DND-41 (cell line): Measurements from ENCODE around the gene CTNND1.
A peak's percentile ranks its signal among the peaks of the same experiment; 100 is the strongest.

Experiments used
- ATAC-seq: fragments of 200-7000 bp; cut with Tn5 transposase; 3 replicates; pipeline ENCODE4 v1.9.1; 2021; ENCODE audit warnings: low read depth; ENCODE audit not compliant: insufficient read depth
- DNase-seq: peaks from one replicate; pipeline ENCODE4 v3.0.0-alpha.2; 2020
- H2AFZ ChIP-seq: 2 replicates; pipeline ENCODE4 v1.6.0; 2012; ENCODE audit warnings: low read depth, low read length
- H3K27ac ChIP-seq: 2 replicates; pipeline ENCODE4 v1.5.1; 2012; ENCODE audit warnings: low read length, inconsistent platforms
- H3K27me3 ChIP-seq: fragments of 200-600 bp; sonication (generic); 2 replicates; pipeline ENCODE4 v1.6.0; 2012; ENCODE audit warnings: low read length, mild to moderate bottlenecking, inconsistent platforms; ENCODE audit not compliant: insufficient read depth, poor library complexity
- H3K36me3 ChIP-seq: 2 replicates; pipeline ENCODE4 v1.5.1; 2012; ENCODE audit warnings: low read length, inconsistent platforms; ENCODE audit not compliant: insufficient read depth
- H3K4me1 ChIP-seq: 2 replicates; pipeline ENCODE4 v1.5.1; 2012; ENCODE audit warnings: mild to moderate bottlenecking, low read length; ENCODE audit not compliant: insufficient read depth
- H3K4me2 ChIP-seq: 2 replicates; pipeline ENCODE4 v1.6.0; 2012; ENCODE audit warnings: mild to moderate bottlenecking, moderate library complexity, low read length, inconsistent platforms; ENCODE audit not compliant: insufficient read depth
- H3K4me3 ChIP-seq, 2 experiments: fragments of 200-600 bp in 1 of 2; shearing (Covaris generic) in 1 of 2; 2 replicates each; pipeline ENCODE4 v1.5.1; 2012 to 2016; ENCODE audit warnings: inconsistent platforms in 2 of 2, low read length in 2 of 2, mild to moderate bottlenecking in 2 of 2, low read depth in 1 of 2, moderate library complexity in 1 of 2
- H3K79me2 ChIP-seq: 2 replicates; pipeline ENCODE4 v1.6.0; 2012; ENCODE audit warnings: low read length, inconsistent platforms; ENCODE audit not compliant: insufficient read depth
- H3K9ac ChIP-seq: 2 replicates; pipeline ENCODE4 v1.6.0; 2012; ENCODE audit warnings: low read depth, mild to moderate bottlenecking, inconsistent platforms, low read length, moderate library complexity
- H3K9me3 ChIP-seq: 2 replicates; pipeline ENCODE4 v1.5.1; 2012; ENCODE audit warnings: low read length, moderate library complexity, mild to moderate bottlenecking, inconsistent platforms; ENCODE audit not compliant: insufficient read depth, severe bottlenecking
- H4K20me1 ChIP-seq: 2 replicates; pipeline ENCODE4 v1.6.0; 2012; ENCODE audit warnings: low read length; ENCODE audit not compliant: insufficient read depth
- EZH2 ChIP-seq: IDR thresholded peaks from 3 replicates; pipeline ENCODE4 v1.6.1; 2012; ENCODE audit warnings: borderline replicate concordance, low read depth, mild to moderate bottlenecking, moderate library complexity, low read length, inconsistent platforms; ENCODE audit not compliant: severe bottlenecking
- TF ChIP-seq, protein P1 (sequence below): IDR thresholded peaks from 2 replicates; pipeline ENCODE4 v1.5.1; 2012; ENCODE audit warnings: borderline replicate concordance, low read length, moderate library complexity, mild to moderate bottlenecking; ENCODE audit not compliant: poor library complexity, severe bottlenecking; ENCODE audit errors: extremely low read depth

CTNND1 gene

DNA sequence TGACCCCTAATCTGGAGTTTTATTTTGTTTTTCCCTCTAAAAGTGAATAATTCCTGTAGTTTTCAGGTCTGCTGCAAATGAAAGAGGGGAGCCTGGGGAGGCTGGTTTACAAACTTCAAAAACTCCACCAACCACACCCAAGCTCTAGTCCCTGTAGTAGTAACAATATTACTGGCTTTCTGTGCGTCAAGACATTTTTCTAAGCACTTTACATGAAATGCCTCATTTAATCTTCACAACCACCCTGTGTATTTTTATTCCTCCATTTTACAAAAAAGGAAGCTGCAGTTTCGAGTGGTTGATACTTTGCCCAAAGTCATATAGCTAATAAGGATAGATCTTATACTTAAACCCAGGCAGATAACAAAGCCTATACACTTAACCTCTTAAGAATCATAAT, 23.5 kb downstream of the CTNND1 start:
- Histone ChIP-seq H3K9ac (no peak overlapping the region), H4K20me1 (no peaks in the 10 kb centered on the region), H3K4me3 (no peak overlapping the region), H3K36me3 (no peaks in the 10 kb centered on the region), H3K4me1 (peaks cover 39% of the 10 kb centered on the region), H3K27ac (no peak overlapping the region), H3K4me2 (no peak overlapping the region), H3K79me2 (peaks cover 31% of the 10 kb centered on the region; the same call in 1 of the 2 replicates), H3K27me3 (no peaks in the 10 kb centered on the region), H3K9me3 (no peaks in the 10 kb centered on the region), H2AFZ (no peak overlapping the region)
- ATAC-seq (no peak), DNase-seq (no peak)
- TF ChIP-seq, protein P1, sequence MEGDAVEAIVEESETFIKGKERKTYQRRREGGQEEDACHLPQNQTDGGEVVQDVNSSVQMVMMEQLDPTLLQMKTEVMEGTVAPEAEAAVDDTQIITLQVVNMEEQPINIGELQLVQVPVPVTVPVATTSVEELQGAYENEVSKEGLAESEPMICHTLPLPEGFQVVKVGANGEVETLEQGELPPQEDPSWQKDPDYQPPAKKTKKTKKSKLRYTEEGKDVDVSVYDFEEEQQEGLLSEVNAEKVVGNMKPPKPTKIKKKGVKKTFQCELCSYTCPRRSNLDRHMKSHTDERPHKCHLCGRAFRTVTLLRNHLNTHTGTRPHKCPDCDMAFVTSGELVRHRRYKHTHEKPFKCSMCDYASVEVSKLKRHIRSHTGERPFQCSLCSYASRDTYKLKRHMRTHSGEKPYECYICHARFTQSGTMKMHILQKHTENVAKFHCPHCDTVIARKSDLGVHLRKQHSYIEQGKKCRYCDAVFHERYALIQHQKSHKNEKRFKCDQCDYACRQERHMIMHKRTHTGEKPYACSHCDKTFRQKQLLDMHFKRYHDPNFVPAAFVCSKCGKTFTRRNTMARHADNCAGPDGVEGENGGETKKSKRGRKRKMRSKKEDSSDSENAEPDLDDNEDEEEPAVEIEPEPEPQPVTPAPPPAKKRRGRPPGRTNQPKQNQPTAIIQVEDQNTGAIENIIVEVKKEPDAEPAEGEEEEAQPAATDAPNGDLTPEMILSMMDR = no peak
- TF ChIP-seq EZH2 = no peak

DNA sequence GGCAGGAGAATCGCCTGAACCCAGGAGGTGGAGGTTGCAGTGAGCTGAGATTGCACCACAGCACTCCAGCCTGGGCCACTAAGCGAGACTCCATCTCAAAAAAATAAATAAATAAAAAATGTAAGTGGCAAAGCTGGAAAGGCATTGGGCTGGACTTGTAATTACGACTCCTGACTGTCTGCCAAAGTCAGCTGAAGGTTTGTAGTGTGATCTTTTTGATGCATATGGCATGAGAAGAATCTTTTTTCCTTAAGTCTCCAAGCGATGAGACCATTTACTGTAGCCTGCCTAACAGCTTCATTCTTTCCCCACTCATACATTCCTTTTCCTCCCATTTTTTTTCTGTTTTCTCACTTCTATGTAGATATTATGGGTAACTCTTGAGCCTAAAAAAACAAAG, 24.8 kb downstream of the CTNND1 start:
- Histone ChIP-seq H3K27me3 (no peaks in the 10 kb centered on the region), H3K27ac (peak overlapping the region; percentile 86), H3K9me3 (no peaks in the 10 kb centered on the region), H3K79me2 (peaks cover 25% of the 10 kb centered on the region; the same call in 1 of the 2 replicates), H3K36me3 (no peaks in the 10 kb centered on the region), H3K4me2 (no peak overlapping the region), H3K4me3 (no peak overlapping the region), H3K4me1 (peaks cover 52% of the 10 kb centered on the region), H2AFZ (no peak overlapping the region), H3K9ac (no peak overlapping the region), H4K20me1 (no peaks in the 10 kb centered on the region)
- no peak for ATAC-seq
- TF ChIP-seq, protein P1 = no peak
- no peak for TF ChIP-seq EZH2
- DNase-seq = no peak

DNA sequence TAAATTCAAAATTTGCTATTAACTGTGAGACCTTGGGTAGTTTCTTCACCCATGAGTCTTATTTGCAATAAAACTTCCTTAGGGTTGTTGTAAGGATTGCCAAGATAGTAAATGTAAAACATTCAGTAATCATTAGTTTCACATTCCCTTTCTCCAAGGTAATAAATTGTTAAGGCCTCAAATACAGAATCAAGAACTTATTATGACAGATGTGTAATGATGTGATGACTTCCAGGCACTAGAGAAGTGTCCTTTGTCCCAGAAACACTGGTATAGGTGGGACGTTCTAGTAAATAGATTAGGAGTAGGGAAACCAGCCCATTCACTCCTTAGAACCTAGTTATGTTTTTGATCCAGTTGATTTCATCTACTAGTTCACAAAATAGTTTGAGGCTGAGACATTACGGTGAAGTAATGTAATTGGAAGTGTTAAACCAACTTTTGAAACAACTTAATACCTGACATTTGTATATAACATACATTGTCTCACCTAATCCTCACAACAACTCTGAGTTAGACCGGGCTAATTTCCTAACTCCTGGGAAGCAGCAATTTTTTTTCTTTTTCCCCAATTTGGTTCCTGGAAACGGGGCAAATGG, 25.5 kb downstream of the CTNND1 start:
- H3K9ac ChIP-seq = 0 out of 2 replicates have a peak overlapping the region, but pooled peaks have one; percentile 15
- peaks cover 21% of the 10 kb centered on the region; the same call in 1 of the 2 replicates for H3K79me2 ChIP-seq
- H4K20me1 ChIP-seq = no peaks in the 10 kb centered on the region
- no peak for ATAC-seq
- no peak for TF ChIP-seq EZH2
- TF ChIP-seq, protein P1 = no peak
- H3K4me2 ChIP-seq = 0 out of 2 replicates have a peak overlapping the region, but pooled peaks have one; percentile 18
- H3K27me3 ChIP-seq = no peaks in the 10 kb centered on the region
- no peaks in the 10 kb centered on the region for H3K36me3 ChIP-seq
- peak overlapping the region; percentile 86 for H3K27ac ChIP-seq
- peak overlapping the region; percentile 11; the same call in 1 of the 2 replicates for H2AFZ ChIP-seq
- no peak overlapping the region for H3K4me3 ChIP-seq
- DNase-seq = no peak
- H3K4me1 ChIP-seq = peaks cover 59% of the 10 kb centered on the region
- no peaks in the 10 kb centered on the region for H3K9me3 ChIP-seq
